Activated effector memory CD4-positive, alpha-beta T cell treated with anti-CD3 and anti-CD28 coated beads, Interleukin-2, amount 50 U/mL, for 16 hours (primary cell): ENCODE measurements around the gene PEG3.
"Not testable (repeated sequence)": the region's sequence is repeated elsewhere in the genome, so short reads cannot be mapped to it uniquely, and the experiment has no call there.

ENCODE experiments used
- DNase-seq: peaks from one replicate; pipeline ENCODE4 v3.0.0-alpha.2; 2020

The PEG3 gene

DNA sequence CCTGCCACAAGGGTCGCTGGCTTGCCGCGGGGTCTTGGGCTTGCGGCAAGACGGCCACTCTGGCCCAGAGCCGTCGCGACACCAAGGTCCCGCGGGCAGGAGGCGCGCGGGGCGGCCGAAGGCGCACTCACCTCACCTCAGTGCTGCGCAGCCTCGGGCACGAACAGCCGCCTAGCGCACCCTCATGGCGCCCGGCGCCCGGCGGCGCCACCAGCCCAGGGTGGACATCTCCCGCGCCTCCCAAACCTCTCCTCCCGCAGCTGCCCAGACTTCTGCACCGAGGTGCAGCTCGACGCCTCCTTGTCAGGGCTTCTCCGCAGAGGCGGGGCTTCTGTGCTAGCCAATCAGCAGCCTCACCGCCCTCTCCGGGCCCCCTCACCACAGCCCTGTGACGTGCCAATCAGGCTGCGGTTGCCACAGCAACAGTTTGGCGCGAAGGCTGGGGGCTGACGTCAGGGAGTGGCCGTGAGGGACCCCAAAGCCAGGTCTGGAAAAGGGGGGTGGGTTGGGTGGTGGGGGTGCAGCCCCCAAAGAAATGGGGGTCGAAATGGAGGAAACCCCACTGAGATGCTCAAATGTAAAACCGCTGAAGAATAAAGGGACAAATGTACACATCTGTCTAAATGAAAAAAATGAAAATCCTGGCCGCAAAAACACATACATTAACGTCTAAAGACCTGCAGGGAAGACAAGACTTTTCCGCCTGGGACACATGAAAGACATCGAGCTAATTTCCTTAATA is at the start of gene PEG3, which contains the start of gene ZIM2:
Gene PEG3 (minus strand): TSS at position 276 of the 742 bp plus-strand sequence. CDS start 16,071 bp downstream, outside the sequence.
Gene ZIM2 (minus strand): TSS at position 276 of the 742 bp plus-strand sequence. CDS start 16,449 bp downstream, outside the sequence.
- no peak for DNase-seq

- no peak for DNase-seq
These were observed 44.9 kb upstream of the PEG3 start for GRCh38 chr19:56885173-56885985.

GRCh38 chr19:56884441-56884840 is 43.9 kb upstream of the PEG3 start:
- DNase-seq: no peak

DNA sequence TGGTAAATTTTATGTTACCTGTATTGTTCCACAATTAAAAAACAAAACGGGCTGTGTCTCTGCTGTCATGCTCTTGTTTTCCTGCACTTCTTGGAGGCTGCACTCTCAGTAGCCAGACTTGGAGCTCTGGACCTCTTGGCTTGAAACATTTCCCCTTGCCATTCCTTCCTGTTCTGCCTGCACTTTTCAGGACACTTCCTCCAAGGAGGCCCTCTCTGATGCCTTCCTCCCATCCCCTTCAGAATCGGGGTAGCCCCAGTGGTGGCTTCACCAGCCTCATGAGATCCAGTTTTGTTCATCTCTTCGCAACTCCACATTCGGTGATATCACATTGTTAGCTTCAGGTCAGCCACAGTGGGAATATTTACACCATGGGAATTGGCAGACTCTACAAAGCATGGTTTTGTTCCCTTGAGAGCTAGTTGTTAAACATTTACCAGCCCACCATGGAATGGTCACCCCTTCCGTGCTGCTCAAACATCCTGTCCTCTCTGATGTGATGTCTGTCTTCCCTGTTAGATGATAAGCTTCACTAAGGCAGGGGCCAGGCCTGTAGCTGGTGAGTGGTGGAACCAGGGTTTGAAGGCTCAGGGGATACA is 40.2 kb upstream of the PEG3 start:
- no peak for DNase-seq

- DNase-seq: no peak
These were observed 36.7 kb upstream of the PEG3 start for GRCh38 chr19:56877069-56877715.

DNA sequence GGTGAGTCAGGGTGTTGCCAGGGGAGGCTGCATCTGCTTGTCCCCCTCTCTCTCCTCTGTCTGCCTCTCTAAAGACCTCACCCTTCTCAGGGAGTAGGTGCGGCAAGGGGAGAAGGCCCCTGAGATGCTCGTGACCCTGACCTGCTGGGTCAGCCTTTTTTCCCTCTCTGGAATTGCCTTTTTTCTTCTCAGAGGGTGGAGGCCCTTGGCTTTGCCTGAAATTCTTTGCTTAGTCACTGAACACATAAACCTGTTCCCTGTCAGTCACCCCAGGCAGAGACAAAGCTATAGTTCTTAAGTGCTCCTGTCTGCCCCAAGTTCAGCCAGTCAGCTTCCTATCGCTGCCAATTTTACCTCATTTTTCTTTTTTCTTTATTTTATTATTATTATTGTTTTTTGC is 35.2 kb upstream of the PEG3 start:
- DNase-seq: no peak

GRCh38 chr19:56874530-56874929 is 34.0 kb upstream of the PEG3 start:
- DNase-seq: no peak

GRCh38 chr19:56873493-56873892 is 33.0 kb upstream of the PEG3 start:
- no peak for DNase-seq

DNA sequence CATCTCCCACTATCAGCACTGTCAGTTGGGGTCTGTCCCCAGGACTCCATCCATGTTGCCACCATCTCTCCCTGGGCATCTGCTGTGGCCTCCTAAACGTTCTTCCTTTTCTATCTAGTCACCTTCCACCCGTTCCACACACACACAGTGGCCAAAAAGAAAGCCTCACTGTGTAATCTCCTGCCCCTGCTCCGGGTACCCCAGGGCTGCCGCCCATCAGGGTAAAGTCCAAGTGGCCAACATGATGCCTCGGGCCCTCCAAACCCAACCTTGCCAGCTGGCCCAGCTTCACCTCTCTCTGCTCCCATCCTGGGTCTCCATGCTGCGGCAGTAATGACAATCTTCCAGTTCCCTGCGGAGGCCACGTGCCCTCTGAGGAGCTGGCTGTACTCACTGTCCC is 29.4 kb upstream of the PEG3 start:
- DNase-seq: no peak

DNA sequence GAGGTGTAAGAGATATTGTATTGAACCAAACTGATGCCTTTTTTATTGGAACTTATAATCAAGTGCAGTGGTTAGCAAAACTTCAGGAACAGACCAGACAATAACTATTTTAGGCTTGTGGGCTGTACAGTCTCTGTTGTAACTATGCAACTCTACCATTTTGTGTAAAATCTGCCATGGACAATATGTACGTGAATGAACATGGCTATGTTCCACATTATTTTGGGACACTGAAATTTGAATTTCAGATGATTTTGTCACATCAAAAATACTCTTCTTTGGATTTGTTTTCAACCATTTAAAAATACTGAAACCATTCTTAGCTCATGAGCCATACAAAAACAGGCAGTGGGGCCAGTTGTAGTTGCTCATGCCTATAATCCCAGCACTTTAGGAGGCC is 27.9 kb upstream of the PEG3 start:
- no peak for DNase-seq

GRCh38 chr19:56866538-56866937 is 26.0 kb upstream of the PEG3 start:
- no peak for DNase-seq

GRCh38 chr19:56864443-56865125 is 24.1 kb upstream of the PEG3 start:
- DNase-seq: no peak

GRCh38 chr19:56862741-56863140 is 22.2 kb upstream of the PEG3 start:
- no peak for DNase-seq

DNA sequence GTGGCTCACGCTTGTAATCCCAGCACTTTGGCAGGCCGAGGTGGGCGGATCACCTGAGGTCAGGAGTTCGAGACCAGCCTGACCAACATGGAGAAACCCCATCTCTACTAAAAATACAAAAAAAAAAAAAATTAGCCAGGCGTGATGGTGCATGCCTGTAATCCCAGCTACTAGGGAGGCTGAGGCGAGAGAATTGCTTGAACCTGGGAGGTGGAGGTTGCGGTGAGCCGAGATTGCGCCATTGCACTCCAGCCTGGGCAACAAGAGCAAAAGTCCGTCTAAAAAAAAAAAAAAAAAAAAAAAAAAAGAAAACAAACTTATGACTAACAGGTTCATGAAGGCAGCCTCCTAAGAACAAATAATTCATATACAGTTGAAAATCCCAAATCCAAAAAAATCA is 19.9 kb upstream of the PEG3 start:
- DNase-seq: not testable (repeated sequence)

GRCh38 chr19:56858026-56858425 is 17.5 kb upstream of the PEG3 start:
- DNase-seq: no peak

DNA sequence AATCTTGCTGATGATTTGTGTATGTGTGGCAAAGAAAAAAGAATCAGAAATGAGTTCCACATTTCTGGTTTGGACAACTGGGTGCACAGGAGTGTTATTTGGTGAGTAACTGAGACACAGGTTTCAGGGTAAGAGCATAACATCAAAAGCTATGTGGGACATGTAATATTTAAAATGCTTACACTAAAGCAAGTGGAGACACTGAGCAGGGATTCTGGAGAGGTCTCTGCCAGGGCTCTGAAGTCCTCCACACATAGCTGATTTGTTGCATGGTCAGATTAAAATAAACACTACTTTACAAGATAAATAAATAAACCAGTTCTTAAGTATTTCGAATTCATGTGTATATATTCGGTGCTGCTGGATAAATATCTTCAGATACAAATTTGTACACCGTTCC is 16.3 kb upstream of the PEG3 start:
- DNase-seq: no peak

DNA sequence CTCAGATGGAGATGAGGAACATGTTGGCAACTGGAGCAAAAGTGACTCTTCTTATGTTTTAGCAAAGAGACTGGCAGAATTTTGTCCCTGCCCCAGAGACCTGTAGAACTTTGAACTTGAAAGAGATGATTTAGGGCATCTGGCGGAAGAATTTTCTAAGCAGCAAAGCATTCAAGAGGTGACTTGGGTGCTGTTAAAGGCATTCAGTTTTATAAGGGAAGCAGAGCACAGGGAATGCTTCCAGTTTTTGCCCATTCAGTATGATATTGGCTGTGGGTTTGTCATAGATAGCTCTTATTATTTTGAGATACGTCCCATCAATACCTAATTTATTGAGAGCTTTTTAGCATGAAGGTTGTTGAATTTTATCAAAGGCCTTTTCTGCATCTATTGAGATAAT is 11.8 kb upstream of the PEG3 start:
- not testable (repeated sequence) for DNase-seq

DNA sequence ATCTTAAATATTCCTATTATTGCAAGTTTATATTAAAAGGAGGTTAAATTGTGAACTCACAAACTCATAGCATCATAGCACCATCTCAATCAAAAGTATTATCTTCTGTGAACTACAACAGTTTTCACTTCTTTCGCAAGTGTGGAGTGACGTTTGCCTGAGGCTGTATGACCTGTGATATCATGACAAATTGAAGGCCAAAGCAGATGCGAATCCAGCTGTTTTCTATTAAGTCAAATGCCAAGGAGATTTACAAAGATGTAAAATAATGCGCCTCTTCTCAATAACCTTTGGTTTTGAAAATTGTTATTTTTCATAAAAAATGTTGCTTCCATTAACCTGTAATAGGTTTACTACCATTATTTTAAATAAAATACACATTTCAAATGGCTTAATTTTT is 7.6 kb upstream of the PEG3 start:
- no peak for DNase-seq

DNA sequence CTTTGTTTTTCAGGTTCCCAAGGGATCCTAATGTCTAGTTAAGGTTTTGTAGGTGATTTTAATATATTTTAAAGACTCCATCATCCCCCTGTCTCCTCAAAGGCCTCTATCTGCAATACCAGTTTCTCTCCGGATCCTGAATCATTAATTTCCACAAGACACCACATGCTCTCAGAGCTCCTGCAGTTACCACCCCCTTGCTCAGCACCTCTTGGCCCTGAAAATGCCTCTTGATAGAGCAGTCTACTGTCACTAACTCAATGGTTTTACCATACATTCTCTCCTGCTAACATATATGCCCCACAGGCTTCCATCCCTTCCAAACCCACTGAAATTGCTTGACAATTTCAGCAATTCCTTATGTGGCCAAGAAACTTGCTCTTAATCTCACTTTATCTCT is 1.9 kb upstream of the PEG3 start:
- no peak for DNase-seq

GRCh38 chr19:56841193-56841543 is 642 bp upstream of the PEG3 start:
- DNase-seq: no peak

DNA sequence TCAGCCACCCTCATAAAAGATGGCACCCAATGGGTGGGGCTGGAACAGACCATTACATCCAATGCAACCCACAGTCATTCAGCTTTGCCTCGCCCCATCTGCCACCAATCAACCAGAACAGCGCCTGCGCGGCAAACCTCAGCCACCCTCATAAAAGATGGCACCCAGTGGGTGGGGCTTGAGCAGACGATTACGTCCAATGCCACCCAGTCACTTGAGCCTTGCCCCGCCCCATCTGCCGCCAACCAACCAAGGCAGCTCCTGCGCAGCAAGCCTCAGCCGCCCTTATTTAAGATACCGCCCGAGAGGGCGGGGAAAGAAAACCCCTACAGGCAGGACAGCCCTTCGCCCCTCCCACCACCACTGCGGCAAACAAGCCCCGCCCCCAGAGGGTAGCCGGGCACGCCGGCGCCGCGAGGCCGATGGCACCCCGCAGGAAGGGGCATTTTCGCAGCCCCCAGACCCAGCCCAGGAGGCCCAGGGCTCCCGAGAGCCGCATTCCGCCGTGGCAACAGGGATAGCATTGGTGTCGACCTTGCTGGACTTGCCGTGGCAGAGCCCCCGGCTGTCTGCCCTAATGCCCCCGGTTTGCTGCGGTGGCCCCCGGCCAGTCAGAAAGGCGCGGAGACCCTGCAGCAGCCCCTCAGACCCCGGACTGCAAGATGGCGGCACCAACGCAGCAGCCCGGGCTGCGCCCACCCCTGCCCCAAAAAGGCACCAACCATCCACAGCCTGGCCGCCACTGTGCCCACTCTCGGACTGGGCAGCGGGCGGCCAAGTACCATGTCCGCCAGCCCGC is 675 bp downstream of the PEG3 start:
- no peak for DNase-seq
